ENCODE data around the gene DVL1. TPM values are rescaled to one million over a fixed set of nuclear protein-coding genes. Genes with fewer than 3 reads are reported as not detected.

DVL1 gene
- polyA plus RNA-seq, 12 donors, result 24.2 to 54.3 (median 33.0) TPM; not detected in 1

DNA sequence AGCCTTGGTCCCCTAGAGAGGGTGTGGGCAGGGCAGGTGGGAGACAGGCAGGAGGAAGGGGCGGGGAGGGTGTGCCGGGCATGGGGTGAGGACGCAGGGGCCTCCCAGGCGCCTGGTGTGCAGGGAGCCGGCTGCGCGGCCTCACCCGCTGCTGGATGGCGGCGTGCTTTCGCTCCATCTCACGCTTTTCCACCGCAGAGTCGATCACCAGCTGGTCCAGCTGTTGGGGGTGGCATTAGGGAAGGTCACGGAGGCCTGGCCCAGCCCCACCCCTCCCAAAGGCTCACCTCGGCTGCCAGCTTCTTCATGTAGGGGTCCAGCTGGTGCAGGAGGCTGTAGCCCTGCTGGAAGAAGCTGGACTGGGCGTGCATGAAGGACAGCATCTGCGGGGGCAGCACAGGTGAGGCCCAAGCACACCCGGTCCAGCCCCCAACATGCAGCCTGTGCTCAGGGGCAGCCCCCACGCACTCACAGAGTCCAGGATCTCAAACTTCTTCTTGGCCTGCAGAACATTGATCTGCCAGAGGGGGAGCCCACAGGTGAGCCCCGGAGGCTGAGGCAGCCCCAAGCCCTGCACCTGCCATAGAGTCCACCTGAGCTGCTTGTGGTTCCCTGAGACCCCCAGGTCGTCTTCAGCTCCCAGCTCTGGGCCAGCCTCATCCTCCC lies 49.4 kb downstream of the DVL1 start:
- DNase-seq, result no peak

- peak; percentile 50 for DNase-seq
These were observed 50.1 kb downstream of the DVL1 start for GRCh38 chr1:1298861-1299685.

DNA sequence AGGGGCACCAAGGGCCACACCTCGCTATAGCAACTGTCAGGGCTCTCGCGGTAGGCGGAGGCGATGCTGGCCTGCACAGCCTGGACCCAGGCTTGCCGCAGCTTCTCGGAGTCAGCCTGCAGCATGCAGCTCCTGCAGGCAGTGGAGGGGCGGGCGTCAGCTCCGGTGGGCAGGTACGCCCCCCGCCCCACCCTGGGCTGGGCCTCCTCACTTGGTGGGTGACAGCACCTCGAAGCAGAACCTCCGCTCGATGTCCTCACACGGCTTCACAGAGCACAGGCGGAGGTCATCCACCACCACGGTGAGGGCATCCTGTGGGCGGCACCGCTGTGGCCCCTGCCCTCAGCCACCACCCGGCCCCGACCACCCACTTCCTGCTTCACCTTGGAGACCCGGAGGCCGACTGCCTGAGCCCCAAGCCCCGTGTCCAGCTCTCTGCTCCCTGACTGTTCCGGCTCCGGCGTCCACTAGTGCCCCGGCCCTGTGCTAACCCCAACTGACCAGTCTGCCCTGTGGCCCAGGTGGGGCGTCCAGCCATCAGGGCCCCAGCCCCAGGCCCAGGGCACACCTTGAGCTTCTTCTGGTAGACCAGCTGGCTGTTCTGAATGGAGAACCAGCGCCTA lies 51.3 kb downstream of the DVL1 start:
- DNase-seq, result no peak

- no peak for DNase-seq
These were observed 52.9 kb downstream of the DVL1 start for GRCh38 chr1:1296070-1297061.

DNA sequence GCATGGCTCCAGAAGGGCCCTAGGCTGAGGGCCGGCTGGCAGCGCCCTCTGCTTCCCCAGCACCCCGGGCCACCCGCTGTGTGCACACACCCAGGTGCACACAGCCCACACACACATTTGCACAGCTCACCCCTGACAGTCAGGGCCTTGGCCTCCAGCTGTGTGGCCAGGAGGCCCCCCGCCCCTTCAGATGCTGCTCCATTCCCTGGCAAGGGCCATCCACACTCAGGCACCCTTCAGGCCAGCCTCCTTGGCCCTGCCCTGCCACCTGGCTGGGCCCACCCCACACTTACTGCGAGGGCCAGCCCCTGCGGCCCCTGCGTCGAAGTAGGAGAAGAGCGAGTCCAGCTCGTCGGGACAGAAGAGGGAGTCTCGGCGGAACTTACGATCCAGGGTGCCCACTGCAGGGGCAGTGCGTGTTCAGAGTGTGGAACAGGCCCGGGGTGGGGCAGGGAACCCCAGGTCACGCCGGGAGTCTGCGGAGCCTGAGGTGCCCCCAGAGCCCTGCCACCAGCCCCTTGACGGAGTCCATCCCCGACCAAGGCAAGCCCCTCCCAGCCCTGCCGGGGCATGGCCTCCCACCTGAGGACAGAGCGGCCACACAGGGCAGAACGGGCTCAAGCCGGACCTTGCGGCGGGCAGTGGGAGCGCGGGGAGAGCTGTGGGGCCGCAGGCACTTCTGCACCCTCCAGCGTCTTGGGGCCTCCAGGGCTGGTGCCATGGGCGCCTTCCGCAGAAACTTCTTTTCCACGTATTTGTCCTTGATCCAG lies 53.9 kb downstream of the DVL1 start:
- DNase-seq, result no peak

- DNase-seq, result no peak
These were observed 54.8 kb downstream of the DVL1 start for GRCh38 chr1:1294250-1294890.

DNA sequence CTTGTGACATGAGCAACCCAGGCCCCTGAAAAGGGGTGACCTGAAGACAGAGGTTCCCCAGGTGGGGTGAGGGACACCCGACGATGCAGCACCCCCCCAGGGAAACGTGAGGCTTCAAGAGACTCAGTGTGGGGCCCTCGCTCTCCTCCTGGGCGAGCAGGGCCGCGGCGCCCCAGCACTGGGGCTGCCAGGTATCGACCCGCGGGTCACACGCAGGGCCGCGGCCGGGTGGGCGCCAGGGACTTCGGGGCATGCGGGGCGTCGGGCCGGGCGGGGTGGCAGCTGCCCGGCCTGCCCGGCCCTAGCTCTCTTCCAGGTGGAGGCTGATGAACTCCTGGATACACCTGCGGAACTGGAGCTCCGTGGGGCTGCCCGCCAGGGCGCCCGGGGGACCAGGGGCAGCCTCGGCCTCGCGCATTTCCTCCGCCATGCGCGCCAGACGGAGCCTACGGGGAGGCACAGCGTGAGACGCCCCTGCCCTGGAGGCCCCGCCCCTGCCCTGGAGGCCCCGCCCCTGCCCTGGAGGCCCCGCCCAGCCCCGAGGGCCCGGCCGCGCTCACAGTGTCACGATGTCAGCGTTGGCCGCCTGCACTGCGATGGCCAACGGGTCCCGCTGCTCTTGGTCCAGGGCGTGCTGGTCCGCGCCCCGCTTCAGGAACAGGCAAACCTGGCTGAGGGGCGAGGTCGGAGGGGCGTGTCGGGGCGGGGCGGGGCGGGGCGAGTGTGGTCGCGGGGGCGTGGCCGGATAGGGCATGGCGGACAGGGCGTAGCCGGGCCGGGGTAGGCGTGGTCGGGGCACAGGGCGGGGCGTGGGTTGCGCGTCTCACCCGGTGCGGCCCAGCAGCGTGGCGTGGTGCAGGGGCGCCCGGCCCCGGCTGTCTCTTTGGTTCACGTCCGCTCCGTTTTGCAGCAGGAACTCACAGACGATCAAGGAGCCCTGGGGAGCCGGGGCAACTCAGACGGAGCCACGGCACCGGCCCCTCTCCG lies 55.7 kb downstream of the DVL1 start:
- no peak for DNase-seq

DNA sequence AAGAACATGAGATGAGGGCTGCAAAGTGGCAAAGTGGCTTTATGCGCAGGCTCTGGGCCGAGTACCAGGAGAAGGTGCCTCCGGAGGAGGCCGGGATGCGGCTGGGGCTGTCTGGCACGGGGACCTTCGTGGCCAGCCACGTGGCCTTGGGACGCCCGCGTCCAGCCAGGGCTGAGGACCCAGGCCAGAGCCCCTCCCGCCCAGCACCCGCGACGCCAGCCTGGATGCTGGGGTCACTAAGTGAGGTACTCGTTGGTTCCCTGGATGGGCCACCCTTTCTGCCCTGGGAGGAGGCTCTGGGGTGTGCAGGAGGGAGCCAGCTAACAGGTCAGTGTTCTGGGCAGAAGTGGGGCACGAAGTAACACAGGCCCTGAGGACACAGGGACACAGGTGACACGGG lies 56.4 kb downstream of the DVL1 start:
- no peak for DNase-seq

DNA sequence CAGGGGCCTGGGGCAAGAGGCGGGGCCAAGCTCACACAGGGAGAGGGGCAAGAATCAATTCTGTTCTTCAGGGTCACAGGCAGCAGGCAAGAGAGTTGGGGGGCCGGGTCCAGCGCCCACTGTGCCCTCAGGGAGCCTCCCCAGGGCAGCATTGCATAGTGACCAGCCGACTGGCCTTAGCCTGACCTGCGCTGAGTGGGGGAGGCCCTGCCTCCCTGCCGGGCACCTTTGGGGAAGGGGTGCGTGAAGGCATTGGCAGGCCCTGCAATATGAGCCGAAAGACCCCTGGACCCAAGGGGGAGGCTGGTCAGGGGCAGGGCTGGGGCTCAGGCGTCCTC lies 56.8 kb downstream of the DVL1 start:
- DNase-seq, result no peak

DNA sequence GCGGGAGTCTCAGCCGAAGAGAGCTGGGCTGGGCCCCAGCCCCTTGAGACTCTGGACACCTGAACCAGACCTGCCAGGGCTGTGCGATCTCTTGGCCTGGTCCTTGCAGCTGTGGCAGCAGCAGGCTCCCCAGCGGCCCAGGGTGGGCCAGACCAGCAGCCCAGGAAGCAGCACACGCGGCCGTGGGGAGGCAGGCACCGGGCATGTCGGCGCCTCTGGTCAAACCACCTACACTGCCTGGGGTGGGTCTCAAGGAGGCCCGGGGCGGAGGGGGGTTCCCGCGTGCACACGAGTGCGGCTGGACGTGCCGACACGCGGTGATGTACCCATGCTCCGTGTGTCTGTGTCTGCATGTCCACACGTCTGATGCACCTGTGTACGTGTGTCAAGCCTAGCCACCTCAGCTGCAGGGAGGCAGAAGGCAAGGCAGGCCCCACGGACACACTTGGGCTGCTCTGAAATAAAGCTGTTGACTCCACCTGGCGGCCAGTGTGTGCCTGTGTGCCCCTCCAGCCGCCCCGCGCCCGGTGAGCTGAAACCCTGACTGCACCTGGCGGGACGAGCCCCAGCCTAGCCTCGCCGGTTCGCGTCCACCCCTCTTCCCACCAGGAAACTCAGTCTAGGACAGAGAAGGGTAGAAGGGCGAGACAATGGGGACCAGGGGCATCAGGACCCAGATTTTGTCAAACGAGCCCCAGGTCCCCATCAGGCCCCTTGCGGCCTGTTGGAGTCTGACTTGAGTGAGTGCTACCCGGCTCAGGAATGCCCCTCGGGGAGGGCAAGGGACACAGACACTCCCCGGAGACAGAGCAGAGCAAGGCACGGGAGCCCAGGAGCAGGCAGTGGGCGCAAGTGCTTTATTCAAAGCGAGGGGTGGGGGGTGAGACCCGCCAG lies 57.4 kb downstream of the DVL1 start:
- DNase-seq, result peak; percentile 53

GRCh38 chr1:1291023-1291528 lies 58.1 kb downstream of the DVL1 start:
- DNase-seq, result no peak

GRCh38 chr1:1290238-1290731 lies 58.9 kb downstream of the DVL1 start:
- DNase-seq, result no peak

- DNase-seq, result no peak
These were observed 61.7 kb downstream of the DVL1 start for GRCh38 chr1:1287288-1288110.

GRCh38 chr1:1286313-1287261 lies 62.6 kb downstream of the DVL1 start:
- DNase-seq, result no peak

DNA sequence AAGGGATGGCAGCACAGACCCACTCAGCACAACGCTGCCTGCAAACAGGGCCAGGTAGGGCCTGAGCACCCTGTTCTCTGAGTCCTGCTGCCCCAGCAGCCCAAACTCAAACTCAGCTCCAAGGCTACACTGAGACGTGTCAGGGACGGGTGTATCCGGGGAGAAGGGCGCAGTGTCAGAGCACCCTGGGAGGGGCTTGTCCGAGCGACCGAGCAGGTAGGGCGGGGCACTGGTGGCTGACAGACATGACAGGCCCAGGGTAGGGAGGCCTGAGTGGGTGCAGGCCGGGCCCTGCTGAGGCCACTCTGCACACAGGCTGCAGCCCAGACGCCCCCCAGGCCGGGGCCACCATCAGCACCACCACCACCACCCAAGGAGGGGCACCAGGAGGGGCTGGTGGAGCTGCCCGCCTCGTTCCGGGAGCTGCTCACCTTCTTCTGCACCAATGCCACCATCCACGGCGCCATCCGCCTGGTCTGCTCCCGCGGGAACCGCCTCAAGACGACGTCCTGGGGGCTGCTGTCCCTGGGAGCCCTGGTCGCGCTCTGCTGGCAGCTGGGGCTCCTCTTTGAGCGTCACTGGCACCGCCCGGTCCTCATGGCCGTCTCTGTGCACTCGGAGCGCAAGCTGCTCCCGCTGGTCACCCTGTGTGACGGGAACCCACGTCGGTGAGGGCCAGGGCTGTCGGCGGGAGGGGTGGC lies 63.5 kb downstream of the DVL1 start:
- no peak for DNase-seq
